Gastrocnemius medialis (tissue), 4 donors: ENCODE data around the gene ZFAND6.

Experiments
- POLR2A ChIP-seq, 2 donors: fragments of 450-650 bp; IDR thresholded peaks; one replicate each; pipeline ENCODE4 v1.6.1; 2017; ENCODE audit warnings: antibody characterized with exemption in 2 of 2, mild to moderate bottlenecking in 2 of 2, moderate library complexity in 2 of 2
- TF ChIP-seq, protein P1 (sequence below), 5 experiments: fragments of 450-650 bp in 3 of 5; fragments of 200-600 bp in 2 of 5; sonication (generic) in 2 of 5; IDR thresholded peaks in 4 of 5; conservative IDR thresholded peaks in 1 of 5; 1 replicate in 4 of 5; 2 replicates in 1 of 5; pipeline ENCODE4 v1.5.1; 2016 to 2019; ENCODE audit warnings: antibody characterized with exemption in 5 of 5, mild to moderate bottlenecking in 3 of 5, moderate library complexity in 3 of 5

DNA sequence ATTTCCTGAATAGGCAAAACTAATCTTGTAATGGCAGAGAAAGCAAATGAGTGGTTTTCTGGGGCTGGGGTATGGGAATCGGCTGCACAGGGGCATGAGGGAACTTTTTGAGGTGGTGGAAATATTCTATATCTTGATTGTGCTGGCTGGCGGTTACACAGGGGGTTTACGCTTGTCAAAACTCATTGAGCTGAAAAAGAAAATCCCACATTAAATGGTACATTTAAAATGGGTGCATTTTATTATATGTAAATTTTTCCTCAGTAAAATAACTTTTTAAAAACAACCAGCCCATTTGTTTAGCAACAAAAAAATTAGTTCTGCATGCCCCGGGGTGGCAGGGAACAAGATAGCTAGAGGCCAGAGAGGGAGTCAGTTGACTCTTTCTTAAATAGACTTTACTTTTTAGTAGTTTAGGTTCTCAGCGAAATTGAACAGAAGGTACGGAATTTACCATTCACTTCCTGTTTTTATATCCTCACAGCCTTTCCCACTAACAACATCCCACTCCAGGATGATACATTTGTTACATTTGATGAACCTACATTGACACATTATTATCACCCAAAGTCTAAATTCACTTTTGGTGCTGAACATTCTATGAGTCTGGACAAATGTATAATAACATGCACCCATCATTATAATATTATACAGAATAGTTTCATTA lies 47.3 kb upstream of the ZFAND6 start:
- TF ChIP-seq, protein P1, sequence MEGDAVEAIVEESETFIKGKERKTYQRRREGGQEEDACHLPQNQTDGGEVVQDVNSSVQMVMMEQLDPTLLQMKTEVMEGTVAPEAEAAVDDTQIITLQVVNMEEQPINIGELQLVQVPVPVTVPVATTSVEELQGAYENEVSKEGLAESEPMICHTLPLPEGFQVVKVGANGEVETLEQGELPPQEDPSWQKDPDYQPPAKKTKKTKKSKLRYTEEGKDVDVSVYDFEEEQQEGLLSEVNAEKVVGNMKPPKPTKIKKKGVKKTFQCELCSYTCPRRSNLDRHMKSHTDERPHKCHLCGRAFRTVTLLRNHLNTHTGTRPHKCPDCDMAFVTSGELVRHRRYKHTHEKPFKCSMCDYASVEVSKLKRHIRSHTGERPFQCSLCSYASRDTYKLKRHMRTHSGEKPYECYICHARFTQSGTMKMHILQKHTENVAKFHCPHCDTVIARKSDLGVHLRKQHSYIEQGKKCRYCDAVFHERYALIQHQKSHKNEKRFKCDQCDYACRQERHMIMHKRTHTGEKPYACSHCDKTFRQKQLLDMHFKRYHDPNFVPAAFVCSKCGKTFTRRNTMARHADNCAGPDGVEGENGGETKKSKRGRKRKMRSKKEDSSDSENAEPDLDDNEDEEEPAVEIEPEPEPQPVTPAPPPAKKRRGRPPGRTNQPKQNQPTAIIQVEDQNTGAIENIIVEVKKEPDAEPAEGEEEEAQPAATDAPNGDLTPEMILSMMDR (IDR thresholded peaks at IDR 0.05 in 4 of 5, conservative IDR thresholded peaks at IDR 0.05 in 1 of 5), result no peak
- no peak for TF ChIP-seq POLR2A (IDR thresholded peaks at IDR 0.05)
